Keratinocyte (primary cell): ENCODE data around the gene CYFIP1. TPM values are rescaled to one million over a fixed set of nuclear protein-coding genes. Genes with fewer than 3 reads are reported as not detected.

Source experiments
- DNase-seq: peaks from one replicate; pipeline ENCODE4 v3.0.0-alpha.2; 2011; ENCODE audit warnings: low read depth, missing footprints, low spot score
- FAIRE-seq: peaks from 2 replicates; lab custom pipeline; 2011; peaks lifted over from hg19 to GRCh38; lab: Jason Lieb, UNC
- H2AFZ ChIP-seq: 2 replicates; pipeline ENCODE4 v1.6.0; 2012; ENCODE audit warnings: low read length, control low read depth, inconsistent platforms; ENCODE audit not compliant: control insufficient read depth
- H3K27ac ChIP-seq: 2 replicates; pipeline ENCODE4 v1.5.1; 2011; ENCODE audit warnings: low read length; ENCODE audit not compliant: control insufficient read depth, insufficient read depth
- H3K27me3 ChIP-seq: 3 replicates; pipeline ENCODE4 v1.6.0; 2011; ENCODE audit warnings: low read length; ENCODE audit not compliant: control insufficient read depth, insufficient read depth; ENCODE audit errors: extremely low read depth
- H3K36me3 ChIP-seq, 2 experiments: 2 replicates in 1 of 2; 3 replicates in 1 of 2; pipeline ENCODE4 v1.5.1; 2011; ENCODE audit warnings: low read length in 2 of 2, mild to moderate bottlenecking in 1 of 2; ENCODE audit not compliant: control insufficient read depth in 2 of 2, insufficient read depth in 2 of 2; ENCODE audit errors: extremely low read depth in 1 of 2
- H3K4me1 ChIP-seq: 3 replicates; pipeline ENCODE4 v1.5.1; 2011; ENCODE audit warnings: low read length; ENCODE audit not compliant: control insufficient read depth, insufficient read depth; ENCODE audit errors: extremely low read depth
- H3K4me2 ChIP-seq: 3 replicates; pipeline ENCODE4 v1.6.0; 2011; ENCODE audit warnings: low read depth, low read length; ENCODE audit not compliant: control insufficient read depth, insufficient read depth; ENCODE audit errors: extremely low read depth
- H3K4me3 ChIP-seq, 3 experiments: fragments of 200-600 bp in 1 of 3; sonication (generic) in 1 of 3; 2 replicates in 2 of 3; 3 replicates in 1 of 3; pipeline ENCODE4 v1.5.1; 2011 to 2016; ENCODE audit warnings: low read length in 3 of 3, mild to moderate bottlenecking in 3 of 3, control low read depth in 2 of 3, inconsistent platforms in 1 of 3, low read depth in 1 of 3, mixed read lengths in 1 of 3, mixed run types in 1 of 3, moderate library complexity in 1 of 3; ENCODE audit not compliant: control insufficient read depth in 2 of 3, insufficient read depth in 2 of 3; ENCODE audit errors: extremely low read depth in 1 of 3
- H3K79me2 ChIP-seq: 2 replicates; pipeline ENCODE4 v1.6.0; 2012; ENCODE audit warnings: low read length; ENCODE audit not compliant: control insufficient read depth, insufficient read depth
- H3K9ac ChIP-seq: 3 replicates; pipeline ENCODE4 v1.6.0; 2011; ENCODE audit warnings: low read length; ENCODE audit not compliant: control insufficient read depth, insufficient read depth; ENCODE audit errors: extremely low read depth
- H3K9me1 ChIP-seq: 3 replicates; pipeline ENCODE4 v1.6.0; 2011; ENCODE audit warnings: low read length; ENCODE audit not compliant: control insufficient read depth, insufficient read depth; ENCODE audit errors: extremely low read depth
- H3K9me3 ChIP-seq: 2 replicates; pipeline ENCODE4 v1.5.1; 2012; ENCODE audit warnings: low read depth, low read length; ENCODE audit not compliant: control insufficient read depth
- H4K20me1 ChIP-seq: 3 replicates; pipeline ENCODE4 v1.6.0; 2011; ENCODE audit warnings: low read length; ENCODE audit not compliant: control insufficient read depth, insufficient read depth; ENCODE audit errors: extremely low read depth
- CTCF ChIP-seq, 3 experiments: IDR thresholded peaks in 1 of 3; conservative IDR thresholded peaks in 1 of 3; optimal IDR thresholded peaks in 1 of 3; 2 replicates in 2 of 3; 3 replicates in 1 of 3; pipeline versions ENCODE3 to v1.5.1; 2011; ENCODE audit warnings: low read length in 3 of 3, mild to moderate bottlenecking in 3 of 3, moderate library complexity in 2 of 3, control low read depth in 1 of 3, inconsistent platforms in 1 of 3; ENCODE audit not compliant: insufficient read depth in 2 of 3; ENCODE audit errors: extremely low read depth in 1 of 3
- EZH2 ChIP-seq: IDR thresholded peaks from one replicate; pipeline ENCODE4 v1.6.1; 2012; ENCODE audit warnings: inconsistent platforms, mild to moderate bottlenecking, low read length, moderate library complexity
- dilution Hi-C: fragments of 300-500 bp; cut with MboI; formaldehyde crosslinking; loops from one replicate; pipeline ENCODE4 v1.7.0; 2020; ENCODE audit warnings: low sequenced_read_pairs; ENCODE audit not compliant: extremely low pct_ligation_motif_present
- polyA plus RNA-seq, 5 experiments: library from polyadenylated mRNA; depleted of rRNA in 3 of 5; stranded (reverse) in 3 of 5; stranded (forward) in 1 of 5; unstranded in 1 of 5; fragments of >200 nt; gene quantifications; 1 replicate in 1 of 5; 2 replicates in 3 of 5; 3 replicates in 1 of 5; pipeline versions ENCODE4 v1.2.1 to v1.2.3, GENCODE V29; 2011 to 2012; ENCODE audit warnings: missing spikeins in 2 of 5, low read depth in 1 of 5, low replicate concordance in 1 of 5

Gene CYFIP1
- polyA plus RNA-seq, 1 donor (not counting 4 experiments of a cell fraction or from before 2014, with no cell fraction given), result 72.3 TPM

- H3K79me2 ChIP-seq, result peaks cover 86% of the 10 kb centered on the region
- no peak for TF ChIP-seq EZH2
- no peak for TF ChIP-seq CTCF (optimal IDR thresholded peaks at IDR 0.05 in 1 of 3, IDR thresholded peaks at IDR 0.05 in 1 of 3, conservative IDR thresholded peaks at IDR 0.05 in 1 of 3; ENCODE audit: extremely low read depth in 1 of 3, insufficient read depth in 2 of 3, low read length in 3 of 3)
- peaks cover 16% of the 10 kb centered on the region for H4K20me1 ChIP-seq
- H3K4me3 ChIP-seq, result no peak overlapping the region
- dilution Hi-C loops, result no loop called here
- H2AFZ ChIP-seq, result no peak overlapping the region
- no peaks in the 10 kb centered on the region for H3K9me3 ChIP-seq
- H3K4me1 ChIP-seq, result peaks cover 9% of the 10 kb centered on the region
- no peak for FAIRE-seq
- no peaks in the 10 kb centered on the region for H3K9me1 ChIP-seq
- no peaks in the 10 kb centered on the region for H3K36me3 ChIP-seq
- H3K9ac ChIP-seq, result no peak overlapping the region
- H3K4me2 ChIP-seq, result no peak overlapping the region
- no peak overlapping the region for H3K27ac ChIP-seq
- no peaks in the 10 kb centered on the region for H3K27me3 ChIP-seq
- DNase-seq, result no peak
Measured at GRCh38 chr15:22951031-22951380, 29.2 kb downstream of the CYFIP1 start.

- no peak overlapping the region for H3K4me3 ChIP-seq
- no peak for FAIRE-seq
- peaks cover 9% of the 10 kb centered on the region for H3K4me1 ChIP-seq
- H3K36me3 ChIP-seq, result no peaks in the 10 kb centered on the region
- H3K9ac ChIP-seq, result no peak overlapping the region
- H2AFZ ChIP-seq, result no peak overlapping the region
- no peak overlapping the region for H3K27ac ChIP-seq
- H3K9me3 ChIP-seq, result no peaks in the 10 kb centered on the region
- DNase-seq, result no peak
- no peak for TF ChIP-seq EZH2
- TF ChIP-seq CTCF (optimal IDR thresholded peaks at IDR 0.05 in 1 of 3, IDR thresholded peaks at IDR 0.05 in 1 of 3, conservative IDR thresholded peaks at IDR 0.05 in 1 of 3; ENCODE audit: extremely low read depth in 1 of 3, insufficient read depth in 2 of 3, low read length in 3 of 3), result no peak
- H3K27me3 ChIP-seq, result no peaks in the 10 kb centered on the region
- H3K79me2 ChIP-seq, result peaks cover 81% of the 10 kb centered on the region
- H4K20me1 ChIP-seq, result peaks cover 16% of the 10 kb centered on the region
- no peak overlapping the region for H3K4me2 ChIP-seq
- dilution Hi-C loops, result no loop called here
- no peaks in the 10 kb centered on the region for H3K9me1 ChIP-seq
Measured at GRCh38 chr15:22950256-22950990, 29.7 kb downstream of the CYFIP1 start.
